ENCODE measurements around the gene KCTD15. TPM values are rescaled to one million over a fixed set of nuclear protein-coding genes. Genes with fewer than 3 reads are reported as not detected.

KCTD15 gene
- total and polyA plus RNA-seq, 2 donors (not counting 3 experiments of a cell fraction or from before 2014, with no cell fraction given): 49.5 to 51.8 TPM

DNA sequence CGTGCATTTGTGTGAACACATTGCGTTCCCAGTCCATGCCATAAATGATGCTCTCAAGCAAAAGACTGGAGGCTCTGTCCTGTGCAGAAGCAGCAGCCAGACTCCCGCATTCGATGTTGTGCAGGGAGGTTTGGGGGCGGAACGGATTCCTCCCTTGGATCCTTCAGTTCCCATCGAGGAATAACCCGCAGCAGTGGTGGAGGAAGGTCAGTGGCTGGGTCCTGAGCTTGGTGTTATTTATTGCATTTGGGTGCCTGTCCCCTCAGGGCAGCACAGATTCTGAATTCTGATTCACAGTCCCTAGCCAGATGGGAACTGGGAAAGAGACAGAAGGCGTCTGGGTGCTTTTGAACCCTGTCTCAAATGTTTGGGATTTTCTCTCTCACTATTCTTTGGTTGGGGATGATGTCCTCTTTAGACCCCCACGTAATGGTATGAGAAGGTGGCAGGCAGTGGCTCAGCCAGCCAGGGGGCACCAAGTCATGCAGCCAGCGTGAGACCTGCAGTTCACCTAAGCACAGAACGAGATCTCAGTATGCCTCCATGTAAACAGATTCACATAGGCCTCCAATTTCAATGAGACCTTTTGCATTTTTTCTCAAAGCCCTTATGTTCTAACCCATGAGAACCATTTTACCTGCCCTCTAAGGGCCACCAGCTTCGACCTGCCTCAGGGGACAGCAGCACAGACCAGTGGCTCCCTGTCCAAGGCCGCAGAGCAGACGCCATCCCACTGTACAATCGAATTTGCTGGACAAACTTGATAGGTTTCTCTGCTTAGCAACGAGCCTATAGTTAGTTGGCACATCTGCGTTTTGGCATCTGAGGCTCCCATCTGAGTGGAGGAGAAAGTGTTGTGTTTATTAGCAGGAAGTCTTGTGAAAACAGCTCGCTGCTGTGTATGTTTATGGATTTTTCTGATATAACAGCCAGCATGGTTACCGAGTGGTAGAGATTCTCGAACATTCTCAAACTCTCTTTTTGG, 17.8 kb downstream of the KCTD15 start:
- H3K27ac ChIP-seq (ENCODE audit: insufficient read depth, low read depth, low read length): no peak overlapping the region
- no peak overlapping the region for H3K4me2 ChIP-seq (ENCODE audit: insufficient read depth, low read length)
- BruUV-seq (replicated peaks): no TSS peak
- dilution Hi-C loops (cut with MboI; ENCODE audit: extremely low pct_ligation_motif_present, low sequenced_read_pairs): no loop called here
- H2AFZ ChIP-seq (ENCODE audit: low read depth, low read length): no peak overlapping the region
- no peak for TF ChIP-seq FOS (IDR thresholded peaks at IDR 0.05; ENCODE audit: borderline replicate concordance, insufficient read depth, low read length)
- TF ChIP-seq EZH2 (IDR thresholded peaks at IDR 0.05; ENCODE audit: borderline replicate concordance, low read depth, low read length, severe bottlenecking): no peak
- TF ChIP-seq, protein P1, sequence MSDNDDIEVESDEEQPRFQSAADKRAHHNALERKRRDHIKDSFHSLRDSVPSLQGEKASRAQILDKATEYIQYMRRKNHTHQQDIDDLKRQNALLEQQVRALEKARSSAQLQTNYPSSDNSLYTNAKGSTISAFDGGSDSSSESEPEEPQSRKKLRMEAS (IDR thresholded peaks at IDR 0.05; ENCODE audit: insufficient read depth, insufficient read length): no peak
- no peak for TF ChIP-seq POLR2AphosphoS5 (IDR thresholded peaks at IDR 0.05; ENCODE audit: insufficient read depth, low read depth, low read length)
- TF ChIP-seq MYC (IDR thresholded peaks at IDR 0.05; ENCODE audit: low read depth, low read length): no peak
- TF ChIP-seq POLR2A (IDR thresholded peaks at IDR 0.05; ENCODE audit: low read depth, low read length): no peak
- TF ChIP-seq GATA2 (IDR thresholded peaks at IDR 0.05; ENCODE audit: insufficient read depth, insufficient read length, low read depth, low read length): no peak
- FAIRE-seq (no peak), DNase-seq (ENCODE audit: low read depth, low spot score) (peak; percentile 84)
- intact Hi-C loops (cut with micrococcal nuclease): no loop called here
- no peaks in the 10 kb centered on the region for H3K79me2 ChIP-seq (ENCODE audit: control insufficient read depth, insufficient read depth, low read length)
- ChIA-PET CTCF (interaction anchor here (0.8 to 1.4 kb wide), 2 partner anchors 19 to 36 kb away, joined by 3 to 4 read pairs; no protein-coding TSS in a partner anchor), POLR2A (no interaction called here)
- no peaks in the 10 kb centered on the region for H3K9me1 ChIP-seq (replicated peaks; ENCODE audit: control insufficient read depth, extremely low read depth, insufficient read depth, low read length)
- no peaks in the 10 kb centered on the region for H3K27me3 ChIP-seq (ENCODE audit: control insufficient read depth in 2 of 2, insufficient read depth in 2 of 2, low read length in 2 of 2)
- H3K9ac ChIP-seq (replicated peaks; ENCODE audit: extremely low read depth, insufficient read depth, low read length): no peak overlapping the region
- no peaks in the 10 kb centered on the region for H3K9me3 ChIP-seq (replicated peaks; ENCODE audit: control insufficient read depth, insufficient read depth, low read length)
- H4K20me1 ChIP-seq (replicated peaks; ENCODE audit: control insufficient read depth, extremely low read depth, insufficient read depth, low read length): no peaks in the 10 kb centered on the region
- peaks cover 0 to 24% of the 10 kb centered on the region in 2 experiments for H3K36me3 ChIP-seq (ENCODE audit: control insufficient read depth in 2 of 2, extremely low read depth in 1 of 2, insufficient read depth in 2 of 2, low read length in 2 of 2)
- peaks cover 9% of the 10 kb centered on the region for H3K4me1 ChIP-seq (ENCODE audit: control insufficient read depth, extremely low read depth, insufficient read depth, low read length)
- H3K4me3 ChIP-seq (replicated peaks in 1 of 3; ENCODE audit: insufficient read depth in 1 of 3, low read depth in 1 of 3, low read length in 3 of 3): no peak overlapping the region
